Astrocyte (in vitro differentiated cells and primary cell): ENCODE measurements around the gene PPM1B.

ENCODE experiments used
- EZH2 ChIP-seq: IDR thresholded peaks from 2 replicates; pipeline ENCODE4 v1.6.1; 2012; ENCODE audit warnings: mild to moderate bottlenecking, low read length, inconsistent platforms; ENCODE audit not compliant: insufficient read depth
- TF ChIP-seq, protein P1 (sequence below): IDR thresholded peaks from 2 replicates; pipeline ENCODE4 v1.5.1; 2011; ENCODE audit warnings: low read depth, mild to moderate bottlenecking, inconsistent platforms, low read length, moderate library complexity; ENCODE audit not compliant: insufficient read depth

DNA sequence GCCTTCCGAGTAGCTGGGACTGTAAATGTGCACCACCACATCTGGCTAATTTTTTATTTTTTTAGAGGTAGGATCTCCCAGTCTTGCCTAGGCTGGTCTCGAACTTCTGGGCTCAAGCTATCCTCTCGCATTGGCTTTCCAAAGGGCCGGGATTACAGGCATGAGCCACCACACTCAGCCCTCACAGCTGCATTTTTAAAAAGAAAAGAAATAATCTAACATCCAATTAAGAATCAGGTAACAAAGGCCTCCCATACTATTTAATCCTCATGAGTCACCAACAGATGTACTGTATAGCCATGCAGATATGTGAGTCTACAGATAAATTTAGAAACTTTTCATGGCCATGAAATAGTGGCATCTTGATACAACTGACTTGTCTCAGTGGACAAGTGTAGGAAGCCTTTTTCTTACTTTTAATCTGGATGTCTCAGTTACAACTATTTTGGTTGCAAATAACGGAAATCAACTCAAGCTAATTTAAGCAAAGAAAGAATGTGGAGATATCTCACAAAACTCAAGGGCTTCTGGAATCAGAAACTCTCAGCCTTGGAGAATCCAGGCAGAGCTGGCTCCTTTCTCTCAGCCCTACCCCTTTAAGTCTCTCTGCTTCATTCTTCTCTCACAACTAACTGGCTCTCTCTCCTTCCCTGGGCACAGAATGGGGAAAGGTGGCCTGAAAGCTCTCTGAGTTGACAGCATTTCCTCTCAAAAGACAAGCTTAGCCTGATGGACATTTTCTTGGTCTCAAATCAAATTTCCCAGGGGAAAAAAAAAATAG lies 12.8 kb upstream of the PPM1B start:
- TF ChIP-seq, protein P1, sequence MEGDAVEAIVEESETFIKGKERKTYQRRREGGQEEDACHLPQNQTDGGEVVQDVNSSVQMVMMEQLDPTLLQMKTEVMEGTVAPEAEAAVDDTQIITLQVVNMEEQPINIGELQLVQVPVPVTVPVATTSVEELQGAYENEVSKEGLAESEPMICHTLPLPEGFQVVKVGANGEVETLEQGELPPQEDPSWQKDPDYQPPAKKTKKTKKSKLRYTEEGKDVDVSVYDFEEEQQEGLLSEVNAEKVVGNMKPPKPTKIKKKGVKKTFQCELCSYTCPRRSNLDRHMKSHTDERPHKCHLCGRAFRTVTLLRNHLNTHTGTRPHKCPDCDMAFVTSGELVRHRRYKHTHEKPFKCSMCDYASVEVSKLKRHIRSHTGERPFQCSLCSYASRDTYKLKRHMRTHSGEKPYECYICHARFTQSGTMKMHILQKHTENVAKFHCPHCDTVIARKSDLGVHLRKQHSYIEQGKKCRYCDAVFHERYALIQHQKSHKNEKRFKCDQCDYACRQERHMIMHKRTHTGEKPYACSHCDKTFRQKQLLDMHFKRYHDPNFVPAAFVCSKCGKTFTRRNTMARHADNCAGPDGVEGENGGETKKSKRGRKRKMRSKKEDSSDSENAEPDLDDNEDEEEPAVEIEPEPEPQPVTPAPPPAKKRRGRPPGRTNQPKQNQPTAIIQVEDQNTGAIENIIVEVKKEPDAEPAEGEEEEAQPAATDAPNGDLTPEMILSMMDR: no peak
- TF ChIP-seq EZH2: no peak
